Measurements from ENCODE around the gene PKD2L1.

The PKD2L1 gene

DNA sequence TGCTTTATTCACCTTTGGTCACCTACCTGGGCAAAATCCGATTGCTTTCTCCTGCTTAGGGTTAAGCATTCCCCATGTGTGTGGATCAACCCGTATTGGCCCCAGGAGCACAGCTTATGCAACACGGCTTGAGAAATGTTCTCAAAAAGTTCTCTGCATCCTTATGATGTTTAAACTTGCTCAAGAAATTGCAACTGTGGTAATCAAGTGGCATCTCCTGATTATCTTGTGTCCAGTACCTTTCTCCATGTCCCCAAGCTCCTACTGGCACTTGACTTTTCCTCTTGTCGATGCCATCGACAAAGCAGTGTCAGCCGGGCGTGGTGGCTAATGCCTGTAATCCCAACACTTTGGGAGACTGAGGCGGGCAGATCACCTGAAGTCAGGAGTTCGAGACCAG, 4.7 kb upstream of the PKD2L1 start:
- Histone ChIP-seq H3K4me3 (ENCODE audit: insufficient read depth, low read length, poor library complexity, severe bottlenecking) (no peak overlapping the region), H3K27ac (ENCODE audit: low read depth, low read length) (no peak overlapping the region), H3F3A (ENCODE audit: insufficient read depth) (peaks cover 4% of the 10 kb centered on the region; the same call in 1 of the 2 replicates), H3K4me2 (ENCODE audit: low read depth, low read length, poor library complexity, severe bottlenecking) (no peak overlapping the region), H2AFZ (ENCODE audit: low read depth, low read length, severe bottlenecking) (no peak overlapping the region), H4K20me1 (ENCODE audit: low read depth, low read length) (no peaks in the 10 kb centered on the region), H3K9ac (ENCODE audit: low read length) (no peak overlapping the region), H3K27me3 (ENCODE audit: low read length) (no peaks in the 10 kb centered on the region), H3K36me3 (ENCODE audit: low read length) (no peaks in the 10 kb centered on the region), H3K9me2 (replicated peaks; ENCODE audit: insufficient read depth, low read length) (no peaks in the 10 kb centered on the region), H3K9me3 (ENCODE audit: insufficient read depth, low read length) (no peaks in the 10 kb centered on the region), H3K79me2 (ENCODE audit: insufficient read depth, low read length) (no peaks in the 10 kb centered on the region)
- no peak for TF ChIP-seq EZH2phosphoT487 (conservative IDR thresholded peaks at IDR 0.05; ENCODE audit: low read length)
- TF ChIP-seq, protein P1, sequence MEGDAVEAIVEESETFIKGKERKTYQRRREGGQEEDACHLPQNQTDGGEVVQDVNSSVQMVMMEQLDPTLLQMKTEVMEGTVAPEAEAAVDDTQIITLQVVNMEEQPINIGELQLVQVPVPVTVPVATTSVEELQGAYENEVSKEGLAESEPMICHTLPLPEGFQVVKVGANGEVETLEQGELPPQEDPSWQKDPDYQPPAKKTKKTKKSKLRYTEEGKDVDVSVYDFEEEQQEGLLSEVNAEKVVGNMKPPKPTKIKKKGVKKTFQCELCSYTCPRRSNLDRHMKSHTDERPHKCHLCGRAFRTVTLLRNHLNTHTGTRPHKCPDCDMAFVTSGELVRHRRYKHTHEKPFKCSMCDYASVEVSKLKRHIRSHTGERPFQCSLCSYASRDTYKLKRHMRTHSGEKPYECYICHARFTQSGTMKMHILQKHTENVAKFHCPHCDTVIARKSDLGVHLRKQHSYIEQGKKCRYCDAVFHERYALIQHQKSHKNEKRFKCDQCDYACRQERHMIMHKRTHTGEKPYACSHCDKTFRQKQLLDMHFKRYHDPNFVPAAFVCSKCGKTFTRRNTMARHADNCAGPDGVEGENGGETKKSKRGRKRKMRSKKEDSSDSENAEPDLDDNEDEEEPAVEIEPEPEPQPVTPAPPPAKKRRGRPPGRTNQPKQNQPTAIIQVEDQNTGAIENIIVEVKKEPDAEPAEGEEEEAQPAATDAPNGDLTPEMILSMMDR (IDR thresholded peaks at IDR 0.05; ENCODE audit: insufficient read depth, low read length, poor library complexity, severe bottlenecking) = no peak

DNA sequence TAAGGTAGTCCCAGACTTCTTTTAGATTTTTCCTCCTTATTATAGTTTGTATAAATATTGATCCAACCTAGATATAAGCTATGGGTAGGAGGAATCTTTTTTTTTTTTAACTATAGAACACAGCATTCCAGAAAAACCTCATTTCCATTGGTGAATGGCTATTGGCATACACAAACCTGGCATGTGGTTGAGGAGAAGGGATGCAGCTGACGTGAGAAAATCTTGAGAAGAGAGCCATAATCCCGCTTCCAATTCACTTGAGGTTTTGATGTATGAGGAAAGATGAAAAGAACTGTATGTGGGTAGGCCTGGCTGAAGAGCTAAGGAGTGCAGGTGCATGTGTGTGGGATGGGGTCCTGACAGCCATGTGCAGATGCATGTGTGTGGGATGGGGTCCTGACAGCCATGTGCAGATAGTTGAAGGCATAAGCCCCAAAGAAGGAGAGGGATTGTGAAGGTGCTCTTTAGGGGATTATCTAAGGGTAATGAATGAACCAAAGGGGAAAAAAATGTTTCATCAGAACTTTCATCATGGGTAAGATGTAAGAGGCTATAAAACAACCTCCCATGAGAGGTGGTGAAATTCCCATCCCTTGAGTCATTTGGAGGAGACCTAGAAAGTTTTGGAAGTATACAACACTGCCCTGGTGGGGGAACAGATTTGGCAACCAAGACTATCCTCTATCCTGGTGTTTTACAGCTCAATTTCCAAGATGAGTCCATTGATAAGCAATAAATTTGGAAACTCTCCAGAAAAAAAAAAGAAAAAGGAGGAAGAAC, 3.8 kb upstream of the PKD2L1 start:
- H3K9ac ChIP-seq (ENCODE audit: low read length) = no peak overlapping the region
- no peaks in the 10 kb centered on the region for H4K20me1 ChIP-seq (ENCODE audit: low read depth, low read length)
- H3K4me2 ChIP-seq (ENCODE audit: low read depth, low read length, poor library complexity, severe bottlenecking) = no peak overlapping the region
- no peaks in the 10 kb centered on the region for H3K9me3 ChIP-seq (ENCODE audit: insufficient read depth, low read length)
- H3F3A ChIP-seq (ENCODE audit: insufficient read depth) = no peaks in the 10 kb centered on the region
- H3K27me3 ChIP-seq (ENCODE audit: low read length) = no peaks in the 10 kb centered on the region
- no peaks in the 10 kb centered on the region for H3K36me3 ChIP-seq (ENCODE audit: low read length)
- H3K9me2 ChIP-seq (replicated peaks; ENCODE audit: insufficient read depth, low read length) = no peaks in the 10 kb centered on the region
- no peaks in the 10 kb centered on the region for H3K79me2 ChIP-seq (ENCODE audit: insufficient read depth, low read length)
- H3K4me3 ChIP-seq (ENCODE audit: insufficient read depth, low read length, poor library complexity, severe bottlenecking) = no peak overlapping the region
- TF ChIP-seq, protein P1 (IDR thresholded peaks at IDR 0.05; ENCODE audit: insufficient read depth, low read length, poor library complexity, severe bottlenecking) = no peak
- TF ChIP-seq EZH2phosphoT487 (conservative IDR thresholded peaks at IDR 0.05; ENCODE audit: low read length) = no peak
- no peak overlapping the region for H3K27ac ChIP-seq (ENCODE audit: low read depth, low read length)
- no peak overlapping the region for H2AFZ ChIP-seq (ENCODE audit: low read depth, low read length, severe bottlenecking)

DNA sequence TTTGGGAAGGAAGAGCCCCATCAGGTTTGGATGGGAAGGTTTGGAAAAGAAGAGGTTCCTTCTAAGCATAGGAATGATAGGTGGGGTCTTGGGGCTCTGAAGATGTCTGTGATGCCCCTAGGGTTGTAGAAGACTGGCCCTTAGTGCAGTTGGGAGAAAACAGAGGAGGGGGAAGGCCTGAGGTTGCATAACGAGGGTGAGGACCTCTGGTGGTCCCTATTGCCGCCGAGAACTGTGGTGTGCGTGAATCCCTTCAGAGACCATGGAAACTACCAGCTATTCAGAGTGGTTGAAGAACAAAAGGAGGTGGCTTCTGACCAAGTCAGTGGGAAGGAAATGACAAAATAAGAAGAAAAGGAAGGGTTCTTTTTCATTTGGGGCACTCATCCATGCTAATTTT, 3.1 kb upstream of the PKD2L1 start:
- Histone ChIP-seq H3K4me3 (ENCODE audit: insufficient read depth, low read length, poor library complexity, severe bottlenecking) (no peak overlapping the region), H2AFZ (ENCODE audit: low read depth, low read length, severe bottlenecking) (no peak overlapping the region), H3K79me2 (ENCODE audit: insufficient read depth, low read length) (no peaks in the 10 kb centered on the region), H3K9ac (ENCODE audit: low read length) (no peak overlapping the region), H3K4me2 (ENCODE audit: low read depth, low read length, poor library complexity, severe bottlenecking) (no peak overlapping the region), H3F3A (ENCODE audit: insufficient read depth) (no peaks in the 10 kb centered on the region), H3K27ac (ENCODE audit: low read depth, low read length) (no peak overlapping the region), H3K27me3 (ENCODE audit: low read length) (no peaks in the 10 kb centered on the region), H3K9me2 (replicated peaks; ENCODE audit: insufficient read depth, low read length) (no peaks in the 10 kb centered on the region), H3K36me3 (ENCODE audit: low read length) (no peaks in the 10 kb centered on the region), H4K20me1 (ENCODE audit: low read depth, low read length) (no peaks in the 10 kb centered on the region), H3K9me3 (ENCODE audit: insufficient read depth, low read length) (no peaks in the 10 kb centered on the region)
- TF ChIP-seq, protein P1 (IDR thresholded peaks at IDR 0.05; ENCODE audit: insufficient read depth, low read length, poor library complexity, severe bottlenecking) = no peak
- no peak for TF ChIP-seq EZH2phosphoT487 (conservative IDR thresholded peaks at IDR 0.05; ENCODE audit: low read length)
